ENCODE results near the gene CFAP299. TPM values are rescaled to one million over a fixed set of nuclear protein-coding genes. Genes with fewer than 3 reads are reported as not detected.
"Not testable (repeated sequence)": the region's sequence is repeated elsewhere in the genome, so short reads cannot be mapped to it uniquely, and the experiment has no call there.

The CFAP299 gene
- under 1 TPM in 4 of 12 donors, not detected in 8; 0.17 to 0.36 (median 0.28) TPM for polyA plus RNA-seq (ENCODE audit: insufficient read length in 12 of 12)
- long read RNA-seq, donor 1, result 0 reads
- long read RNA-seq, donor 2, result 0 reads
- long read RNA-seq, donor 3, result 0 reads
- long read RNA-seq, donor 4, result 0 reads
- long read RNA-seq, donor 5, result 0 reads
- long read RNA-seq, donor 6, result 0 reads
- long read RNA-seq, donor 7, result 0 reads
- long read RNA-seq, donor 8, result 0 reads
- long read RNA-seq, donor 9, result 0 reads
- long read RNA-seq, donor 10, result 0 reads
- long read RNA-seq, donor 11, result 0 reads

GRCh38 chr4:80335554-80336358 lies at the start of gene CFAP299:
TSS of gene CFAP299 (plus strand) at chr4:80335730.
- peak; percentile 87 for DNase-seq

- DNase-seq, result no peak
Measured at GRCh38 chr4:80286451-80286850, 49.1 kb upstream of the CFAP299 start.

GRCh38 chr4:80290665-80291064 lies 44.9 kb upstream of the CFAP299 start:
- DNase-seq, result not testable (repeated sequence)

- no peak for DNase-seq
Measured at GRCh38 chr4:80294206-80294605, 41.3 kb upstream of the CFAP299 start.

- DNase-seq, result no peak
Measured at GRCh38 chr4:80295336-80295735, 40.2 kb upstream of the CFAP299 start.

- DNase-seq, result no peak
Measured at GRCh38 chr4:80295826-80296225, 39.7 kb upstream of the CFAP299 start.

GRCh38 chr4:80301884-80302283 lies 33.6 kb upstream of the CFAP299 start:
- no peak for DNase-seq

GRCh38 chr4:80302616-80303223 lies 32.8 kb upstream of the CFAP299 start:
- no peak for DNase-seq

- no peak for DNase-seq
Measured at GRCh38 chr4:80305466-80305865, 30.1 kb upstream of the CFAP299 start.

- DNase-seq, result no peak
Measured at GRCh38 chr4:80306260-80306659, 29.3 kb upstream of the CFAP299 start.

- DNase-seq, result no peak
Measured at GRCh38 chr4:80307183-80307735, 28.3 kb upstream of the CFAP299 start.

GRCh38 chr4:80307774-80308465 lies 27.6 kb upstream of the CFAP299 start:
- no peak for DNase-seq

GRCh38 chr4:80308466-80308822 lies 27.1 kb upstream of the CFAP299 start:
- DNase-seq, result no peak

GRCh38 chr4:80309294-80310004 lies 26.1 kb upstream of the CFAP299 start:
- DNase-seq, result no peak

- DNase-seq, result no peak
Measured at GRCh38 chr4:80311130-80311529, 24.4 kb upstream of the CFAP299 start.

GRCh38 chr4:80312124-80312523 lies 23.4 kb upstream of the CFAP299 start:
- DNase-seq, result no peak

GRCh38 chr4:80313627-80314026 lies 21.9 kb upstream of the CFAP299 start:
- DNase-seq, result no peak

- DNase-seq, result not testable (repeated sequence)
Measured at GRCh38 chr4:80315848-80316247, 19.7 kb upstream of the CFAP299 start.

GRCh38 chr4:80321341-80321740 lies 14.2 kb upstream of the CFAP299 start:
- no peak for DNase-seq

- no peak for DNase-seq
Measured at GRCh38 chr4:80321776-80322175, 13.8 kb upstream of the CFAP299 start.

- DNase-seq, result no peak
Measured at GRCh38 chr4:80322716-80323115, 12.8 kb upstream of the CFAP299 start.

Data from muscle of arm (tissue), 14 donors.